DMS 273 (cell line): ENCODE results near the gene UBC.
"Not testable (repeated sequence)": the region's sequence is repeated elsewhere in the genome, so short reads cannot be mapped to it uniquely, and the experiment has no call there.

Experiments
- DNase-seq: peaks from one replicate; lab custom pipeline; 2025; ENCODE audit not compliant: unreplicated experiment; lab: John Stamatoyannopoulos, UW

UBC gene

GRCh38 chr12:124916374-124917134 is 2.1 kb upstream of the UBC start:
- DNase-seq: no peak

- DNase-seq: no peak
Measured at GRCh38 chr12:124915239-124916236, 1.1 kb upstream of the UBC start.

GRCh38 chr12:124913474-124914391 is 717 bp downstream of the UBC start:
- DNase-seq: no peak

- DNase-seq: not testable (repeated sequence)
Measured at GRCh38 chr12:124912529-124913287, 1.7 kb downstream of the UBC start.

- DNase-seq: not testable (repeated sequence)
Measured at GRCh38 chr12:124911521-124911920, 2.9 kb downstream of the UBC start.

- DNase-seq: no peak
Measured at GRCh38 chr12:124910561-124911478, 3.6 kb downstream of the UBC start.

GRCh38 chr12:124909831-124910560 is 4.5 kb downstream of the UBC start:
- no peak for DNase-seq

GRCh38 chr12:124906606-124907261 is 7.7 kb downstream of the UBC start:
- DNase-seq: no peak

- peak; percentile 14 for DNase-seq
Measured at GRCh38 chr12:124904306-124905098, 9.9 kb downstream of the UBC start.

GRCh38 chr12:124902916-124903315 is 11.5 kb downstream of the UBC start:
- DNase-seq: no peak

GRCh38 chr12:124901003-124901402 is 13.4 kb downstream of the UBC start:
- DNase-seq: no peak

GRCh38 chr12:124900345-124900795 is 14.1 kb downstream of the UBC start:
- not testable (repeated sequence) for DNase-seq

GRCh38 chr12:124898923-124899294 is 15.5 kb downstream of the UBC start:
- DNase-seq: no peak

GRCh38 chr12:124898200-124898922 is 16.1 kb downstream of the UBC start:
- peak; percentile 70 for DNase-seq

- no peak for DNase-seq
Measured at GRCh38 chr12:124896461-124896860, 18.0 kb downstream of the UBC start.

GRCh38 chr12:124893792-124894516 is 20.5 kb downstream of the UBC start:
- DNase-seq: no peak
